D721Med (cell line): ENCODE data around the gene KIF3A.

Source experiments
- DNase-seq: peaks from one replicate; pipeline ENCODE4 v3.0.0; 2011; ENCODE audit warnings: low spot score; ENCODE audit not compliant: insufficient read length
- FAIRE-seq: peaks from 2 replicates; lab custom pipeline; 2011; peaks lifted over from hg19 to GRCh38; lab: Jason Lieb, UNC
- TF ChIP-seq, protein P1 (sequence below): IDR thresholded peaks from 2 replicates; pipeline ENCODE4 v1.5.1; 2012; ENCODE audit warnings: mild to moderate bottlenecking, control low read depth; ENCODE audit not compliant: insufficient read depth; ENCODE audit errors: missing control alignments

The KIF3A gene

DNA sequence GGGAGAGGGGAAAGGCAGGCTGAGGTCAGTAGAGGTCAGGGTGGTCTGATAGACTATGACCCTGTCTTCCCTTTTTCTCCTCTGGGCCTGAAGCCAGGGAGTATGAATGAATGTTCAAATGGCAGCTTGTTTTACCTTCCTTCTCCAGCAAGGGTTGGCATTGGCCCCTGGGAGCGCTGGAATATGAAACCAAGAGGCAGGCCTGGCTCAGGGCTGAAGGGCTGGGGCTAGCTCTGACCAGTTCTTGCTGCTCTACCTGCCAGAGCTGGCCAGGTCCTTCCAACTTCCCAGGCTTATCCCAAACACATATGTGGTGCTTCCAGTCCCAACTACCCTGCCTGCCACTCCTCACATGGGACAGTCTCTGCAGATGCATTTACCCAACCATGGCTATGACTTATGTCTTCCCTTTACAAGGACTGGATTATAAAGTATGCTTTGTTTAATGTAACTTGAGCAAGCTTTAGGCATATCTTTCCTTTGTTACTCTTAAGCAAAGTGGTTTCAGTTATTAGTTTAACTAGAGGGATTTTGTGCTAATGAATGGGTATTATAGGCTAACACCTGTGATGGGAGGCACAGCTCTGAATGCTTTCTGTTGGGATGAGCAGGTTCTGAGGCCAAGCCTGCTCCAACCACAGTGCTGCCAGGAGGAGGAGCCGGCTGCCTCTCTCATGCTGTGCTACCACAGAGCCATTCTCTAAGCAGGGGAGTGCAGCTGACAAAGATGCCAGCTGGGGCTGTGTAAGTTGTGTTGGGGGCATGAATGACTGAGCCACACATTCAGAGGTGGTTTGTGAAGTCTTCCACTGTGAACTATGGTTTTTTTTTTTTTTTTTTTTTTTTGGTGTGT is 16.0 kb upstream of the KIF3A start:
- TF ChIP-seq, protein P1, sequence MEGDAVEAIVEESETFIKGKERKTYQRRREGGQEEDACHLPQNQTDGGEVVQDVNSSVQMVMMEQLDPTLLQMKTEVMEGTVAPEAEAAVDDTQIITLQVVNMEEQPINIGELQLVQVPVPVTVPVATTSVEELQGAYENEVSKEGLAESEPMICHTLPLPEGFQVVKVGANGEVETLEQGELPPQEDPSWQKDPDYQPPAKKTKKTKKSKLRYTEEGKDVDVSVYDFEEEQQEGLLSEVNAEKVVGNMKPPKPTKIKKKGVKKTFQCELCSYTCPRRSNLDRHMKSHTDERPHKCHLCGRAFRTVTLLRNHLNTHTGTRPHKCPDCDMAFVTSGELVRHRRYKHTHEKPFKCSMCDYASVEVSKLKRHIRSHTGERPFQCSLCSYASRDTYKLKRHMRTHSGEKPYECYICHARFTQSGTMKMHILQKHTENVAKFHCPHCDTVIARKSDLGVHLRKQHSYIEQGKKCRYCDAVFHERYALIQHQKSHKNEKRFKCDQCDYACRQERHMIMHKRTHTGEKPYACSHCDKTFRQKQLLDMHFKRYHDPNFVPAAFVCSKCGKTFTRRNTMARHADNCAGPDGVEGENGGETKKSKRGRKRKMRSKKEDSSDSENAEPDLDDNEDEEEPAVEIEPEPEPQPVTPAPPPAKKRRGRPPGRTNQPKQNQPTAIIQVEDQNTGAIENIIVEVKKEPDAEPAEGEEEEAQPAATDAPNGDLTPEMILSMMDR, result no peak
- no peak for FAIRE-seq
- DNase-seq, result no peak

DNA sequence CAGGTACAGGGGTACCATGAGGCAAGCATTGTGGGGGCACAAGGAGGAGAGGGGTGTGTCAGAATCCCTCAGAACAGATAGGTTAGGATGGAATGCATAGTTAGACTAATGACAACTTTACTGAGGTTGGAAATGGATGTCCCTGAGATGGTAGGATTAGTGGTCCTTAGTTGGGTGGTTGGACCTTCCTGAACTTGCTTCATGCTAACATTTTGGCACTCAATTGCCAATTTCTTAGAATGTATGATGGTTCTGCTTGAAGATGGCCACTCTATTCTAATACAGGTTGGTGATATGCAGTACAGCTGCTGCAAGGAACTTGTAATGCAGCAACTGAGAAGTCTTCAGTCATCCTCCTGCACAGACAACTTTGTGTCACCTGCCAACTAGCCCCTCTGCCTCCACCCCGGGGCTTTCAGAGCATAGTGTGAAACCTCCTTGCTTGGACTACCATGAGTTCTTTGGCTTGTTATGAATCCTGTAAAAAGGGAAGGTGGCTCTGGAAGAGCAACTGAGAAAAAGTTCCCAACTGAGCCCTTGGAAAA is 15.3 kb upstream of the KIF3A start:
- DNase-seq (no peak), FAIRE-seq (no peak)
- TF ChIP-seq, protein P1, result no peak

- FAIRE-seq (no peak), DNase-seq (no peak)
- TF ChIP-seq, protein P1, result no peak
These were observed 14.7 kb upstream of the KIF3A start for GRCh38 chr5:132751971-132752580.

DNA sequence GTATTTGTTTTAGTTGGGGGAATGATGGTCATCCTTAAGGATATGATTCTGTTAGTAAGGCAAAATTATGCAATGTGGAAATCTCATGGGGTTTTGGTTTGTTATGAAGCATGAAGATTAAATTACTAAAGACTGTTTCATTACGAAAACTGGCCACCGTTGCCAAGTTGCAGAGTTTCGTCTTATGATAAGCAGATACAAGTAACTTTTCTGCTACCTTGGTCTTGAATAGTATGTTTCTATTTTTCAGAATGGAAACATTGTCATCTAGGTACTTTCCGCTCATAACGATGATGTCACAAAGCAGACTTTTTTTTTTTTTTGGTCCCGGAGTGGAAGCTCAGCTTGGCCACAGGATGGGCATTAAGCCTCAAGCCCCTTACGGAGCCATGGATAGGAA is 14.1 kb upstream of the KIF3A start:
- no peak for FAIRE-seq
- no peak for DNase-seq
- TF ChIP-seq, protein P1, result no peak

DNA sequence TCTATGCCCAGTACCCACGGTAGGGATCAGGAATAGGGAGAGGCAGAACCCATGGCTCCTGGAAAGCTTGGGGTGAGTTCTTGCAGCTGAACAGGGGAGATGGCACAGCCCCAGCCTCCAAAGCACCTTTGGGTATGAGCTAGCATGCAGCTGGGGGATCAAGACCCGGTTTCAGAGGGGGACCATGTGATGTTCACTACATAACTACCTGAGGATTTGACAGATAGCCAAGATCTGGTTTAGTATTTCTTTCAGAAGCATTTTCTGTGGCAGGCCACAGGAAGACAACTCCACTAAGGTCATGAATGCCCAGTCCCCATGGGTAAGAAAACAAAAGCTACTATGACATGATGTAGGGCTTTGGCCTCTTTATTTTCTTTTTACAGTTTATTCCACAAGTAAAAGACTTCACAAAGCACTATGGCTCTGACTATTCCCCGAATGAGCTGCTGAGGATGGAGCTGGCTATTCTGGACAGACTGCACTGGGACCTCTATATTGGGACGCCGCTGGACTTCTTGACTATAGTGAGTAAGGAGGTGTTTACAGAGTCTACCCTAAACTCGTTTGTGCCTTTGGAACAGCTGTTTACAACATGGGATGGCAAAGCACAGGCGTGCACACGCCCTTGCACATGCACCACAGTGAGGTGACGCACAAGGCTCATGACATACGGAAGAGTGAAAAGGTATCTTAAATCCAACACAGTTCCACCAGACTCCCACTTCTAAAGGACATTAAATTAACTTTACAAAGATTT is 13.3 kb upstream of the KIF3A start:
- no peak for FAIRE-seq
- TF ChIP-seq, protein P1, result no peak

GRCh38 chr5:132749506-132749905 is 12.2 kb upstream of the KIF3A start:
- no peak for FAIRE-seq
- TF ChIP-seq, protein P1, result no peak
- DNase-seq, result no peak

More for the DNA sequence above, 13.3 kb upstream of the KIF3A start:
- DNase-seq, result no peak
